CD4-positive, alpha-beta T cell treated with Interleukin-15 for 4 hours (primary cell): Measurements from ENCODE around the gene KANTR.

Experiments
- DNase-seq: peaks from one replicate; pipeline ENCODE4 v3.0.0-alpha.2; 2020; ENCODE audit warnings: low spot score

The KANTR gene

GRCh38 chrX:53081925-53082772 lies 11.8 kb upstream of the KANTR start, which contains the start of gene TSPYL2:
TSPYL2 (plus strand) TSS chrX:53082367; CDS start chrX:53082499, 132 bp downstream.
- peak; percentile 94 for DNase-seq

DNA sequence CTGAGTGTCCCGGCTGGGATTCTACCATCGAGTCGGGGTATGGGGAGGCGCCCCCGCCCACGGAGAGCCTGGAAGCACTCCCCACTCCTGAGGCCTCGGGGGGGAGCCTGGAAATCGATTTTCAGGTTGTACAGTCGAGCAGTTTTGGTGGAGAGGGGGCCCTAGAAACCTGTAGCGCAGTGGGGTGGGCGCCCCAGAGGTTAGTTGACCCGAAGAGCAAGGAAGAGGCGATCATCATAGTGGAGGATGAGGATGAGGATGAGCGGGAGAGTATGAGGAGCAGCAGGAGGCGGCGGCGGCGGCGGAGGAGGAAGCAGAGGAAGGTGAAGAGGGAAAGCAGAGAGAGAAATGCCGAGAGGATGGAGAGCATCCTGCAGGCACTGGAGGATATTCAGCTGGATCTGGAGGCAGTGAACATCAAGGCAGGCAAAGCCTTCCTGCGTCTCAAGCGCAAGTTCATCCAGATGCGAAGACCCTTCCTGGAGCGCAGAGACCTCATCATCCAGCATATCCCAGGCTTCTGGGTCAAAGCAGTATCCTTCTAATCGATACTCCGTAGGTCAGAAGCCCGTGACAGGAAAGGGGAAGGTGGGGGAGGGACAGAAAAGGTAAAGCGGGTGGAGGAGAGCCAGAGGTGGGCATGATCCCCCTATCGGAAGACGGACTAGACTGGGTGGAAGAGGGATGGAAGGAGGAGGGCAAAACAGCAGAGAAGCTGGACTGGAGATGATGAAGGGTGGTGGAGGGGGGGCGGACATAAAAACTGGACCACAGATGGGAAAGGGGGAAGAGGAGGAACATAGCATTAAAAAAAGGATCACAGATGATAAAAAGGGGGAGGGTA lies 10.9 kb upstream of the KANTR start:
- no peak for DNase-seq

- no peak for DNase-seq
Measured at GRCh38 chrX:53084043-53084570, 9.8 kb upstream of the KANTR start.

DNA sequence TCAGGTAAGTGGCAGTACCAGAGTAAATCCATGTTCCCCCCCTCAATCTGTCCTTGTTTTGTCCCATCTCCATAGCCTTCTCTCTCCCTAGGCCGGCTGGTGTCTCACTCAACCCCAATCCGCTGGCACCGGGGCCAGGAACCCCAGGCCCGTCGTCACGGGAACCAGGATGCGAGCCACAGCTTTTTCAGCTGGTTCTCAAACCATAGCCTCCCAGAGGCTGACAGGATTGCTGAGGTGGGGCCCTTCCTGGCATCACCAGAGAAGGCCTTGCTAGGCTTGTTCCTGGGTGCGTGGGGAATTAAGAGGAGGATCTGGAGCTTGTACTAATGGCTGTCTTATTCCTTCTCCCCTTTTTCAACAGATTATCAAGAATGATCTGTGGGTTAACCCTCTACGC lies 9.1 kb upstream of the KANTR start:
- no peak for DNase-seq

DNA sequence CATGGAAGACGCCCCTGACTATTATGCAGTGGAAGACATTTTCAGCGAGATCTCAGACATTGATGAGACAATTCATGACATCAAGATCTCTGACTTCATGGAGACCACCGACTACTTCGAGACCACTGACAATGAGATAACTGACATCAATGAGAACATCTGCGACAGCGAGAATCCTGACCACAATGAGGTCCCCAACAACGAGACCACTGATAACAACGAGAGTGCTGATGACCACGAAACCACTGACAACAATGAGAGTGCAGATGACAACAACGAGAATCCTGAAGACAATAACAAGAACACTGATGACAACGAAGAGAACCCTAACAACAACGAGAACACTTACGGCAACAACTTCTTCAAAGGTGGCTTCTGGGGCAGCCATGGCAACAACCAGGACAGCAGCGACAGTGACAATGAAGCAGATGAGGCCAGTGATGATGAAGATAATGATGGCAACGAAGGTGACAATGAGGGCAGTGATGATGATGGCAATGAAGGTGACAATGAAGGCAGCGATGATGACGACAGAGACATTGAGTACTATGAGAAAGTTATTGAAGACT lies 8.2 kb upstream of the KANTR start:
- DNase-seq: no peak

DNA sequence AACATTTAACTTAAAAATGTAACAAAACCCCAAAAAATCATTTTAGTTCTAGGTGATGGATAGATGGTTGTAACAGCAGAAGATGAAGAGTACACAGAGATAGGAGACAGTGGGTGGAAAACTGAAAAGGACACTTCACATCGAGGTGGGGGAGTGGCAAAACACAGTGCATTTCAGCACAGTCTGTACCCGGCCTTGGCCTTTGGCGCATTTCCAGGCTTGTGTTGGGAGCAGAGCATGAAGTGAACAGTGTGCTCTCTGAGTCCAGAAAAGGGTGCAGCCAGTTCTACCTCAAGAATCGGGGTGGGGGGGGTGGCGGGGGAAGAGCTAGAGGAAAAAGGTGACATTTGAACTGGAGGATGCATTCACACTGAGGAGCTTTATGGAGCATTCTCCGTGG lies 7.5 kb upstream of the KANTR start:
- no peak for DNase-seq

DNA sequence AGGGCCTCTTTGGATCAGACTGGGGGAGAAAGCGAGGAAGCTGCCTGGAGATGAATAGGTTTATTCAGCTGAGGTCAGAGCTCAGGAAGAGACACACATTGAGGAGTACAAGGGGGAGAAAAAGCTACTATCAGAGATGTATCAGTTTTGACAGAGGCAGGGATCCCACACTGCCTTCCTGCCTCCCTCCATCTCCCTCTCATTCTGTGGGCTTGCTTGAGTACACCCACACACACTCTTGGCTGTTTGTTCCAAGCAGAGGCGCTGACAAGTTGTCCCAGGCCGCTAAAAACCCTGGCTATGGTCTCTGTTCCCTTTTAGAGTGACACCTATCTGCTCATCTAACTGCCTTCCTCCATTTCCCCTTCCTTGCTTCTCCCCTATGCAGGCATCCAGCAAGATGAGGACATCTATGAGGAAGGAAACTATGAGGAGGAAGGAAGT lies 6.5 kb upstream of the KANTR start:
- DNase-seq: no peak

DNA sequence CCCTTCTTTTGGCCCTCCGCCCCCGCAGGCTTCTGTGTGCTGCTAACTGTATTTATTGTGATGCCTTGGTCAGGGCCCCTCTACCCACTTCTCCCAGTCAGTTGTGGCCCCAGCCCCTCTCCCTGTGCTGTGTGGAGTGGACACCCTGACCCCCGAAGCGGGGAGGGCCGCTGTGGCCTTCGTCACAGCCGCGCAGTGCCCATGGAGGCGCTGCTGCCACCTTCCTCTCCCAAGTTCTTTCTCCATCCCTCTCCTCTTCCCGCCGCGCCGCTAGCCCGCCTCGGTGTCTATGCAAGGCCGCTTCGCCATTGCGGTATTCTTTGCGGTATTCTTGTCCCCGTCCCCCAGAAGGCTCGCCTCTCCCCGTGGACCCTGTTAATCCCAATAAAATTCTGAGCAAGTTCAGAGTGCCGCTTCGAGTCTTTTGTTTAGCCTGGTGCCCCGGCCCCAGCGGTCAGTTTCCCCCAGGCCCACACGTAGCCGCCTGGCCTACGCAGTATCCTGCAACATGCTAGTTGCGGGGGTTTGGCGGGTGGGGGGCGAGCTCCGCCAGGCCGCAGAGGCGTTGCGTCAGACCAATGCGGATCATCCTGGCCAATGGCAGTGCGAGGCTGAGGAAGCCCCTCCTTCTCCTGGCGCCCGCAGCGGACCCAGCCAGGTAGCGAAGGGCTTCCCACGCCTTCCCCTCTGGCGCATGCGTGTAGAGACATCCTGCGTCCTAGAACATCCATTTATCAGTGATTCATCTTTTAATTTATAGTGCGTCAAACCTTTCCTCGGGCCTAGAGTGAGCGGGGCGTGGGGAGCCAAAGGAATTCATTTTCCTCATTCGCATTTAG lies 5.6 kb upstream of the KANTR start:
- peak; percentile 85 for DNase-seq

DNA sequence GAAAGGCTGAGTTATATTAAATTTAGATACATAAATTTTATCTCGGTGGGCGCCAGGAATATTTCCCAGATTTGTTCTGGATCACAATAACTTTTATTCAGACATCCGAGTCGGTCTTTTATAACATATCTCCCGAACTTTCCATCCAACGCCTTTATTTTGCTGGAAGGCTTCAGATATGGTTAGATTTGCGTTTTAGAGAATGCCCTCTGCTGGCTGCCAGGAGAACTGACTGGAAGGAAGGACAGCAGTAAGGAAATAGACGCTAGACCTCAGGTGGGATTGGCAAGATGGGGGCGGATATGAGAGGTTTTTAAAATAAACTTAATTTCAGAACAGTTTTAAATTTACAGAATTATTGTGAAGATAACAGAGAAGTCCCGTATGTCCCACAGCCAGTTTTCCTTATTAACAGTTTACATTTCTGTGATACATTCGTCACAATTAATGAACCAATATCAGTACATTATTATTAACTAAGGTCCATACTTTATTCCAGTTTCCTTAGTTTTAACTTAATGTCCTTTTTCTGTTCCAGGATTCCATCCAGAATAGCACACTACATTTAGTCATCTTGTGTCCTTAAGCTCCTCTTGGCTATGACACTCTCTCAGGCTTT lies 4.6 kb upstream of the KANTR start:
- DNase-seq: peak; percentile 56

- no peak for DNase-seq
Measured at GRCh38 chrX:53089925-53090324, 4.0 kb upstream of the KANTR start.

DNA sequence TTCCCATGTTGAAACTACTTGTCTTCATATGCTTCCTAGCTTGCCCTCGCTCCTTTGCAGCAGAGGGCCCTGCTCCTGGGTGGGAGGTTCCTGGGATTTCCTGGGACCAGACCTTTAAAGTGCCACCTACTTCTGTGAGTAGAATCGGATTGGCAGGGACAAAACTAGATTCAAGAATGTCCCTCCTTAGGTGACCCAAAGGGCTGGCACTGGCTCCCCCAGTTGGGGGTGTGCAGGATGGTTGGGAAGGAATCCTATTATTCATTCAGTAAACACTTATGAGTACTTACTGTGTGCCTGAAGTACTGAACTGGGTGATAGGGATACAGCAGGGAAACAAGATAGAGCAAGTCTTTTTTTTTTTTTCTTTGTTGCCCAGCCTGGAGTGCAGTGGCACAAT lies 2.6 kb upstream of the KANTR start:
- no peak for DNase-seq

DNA sequence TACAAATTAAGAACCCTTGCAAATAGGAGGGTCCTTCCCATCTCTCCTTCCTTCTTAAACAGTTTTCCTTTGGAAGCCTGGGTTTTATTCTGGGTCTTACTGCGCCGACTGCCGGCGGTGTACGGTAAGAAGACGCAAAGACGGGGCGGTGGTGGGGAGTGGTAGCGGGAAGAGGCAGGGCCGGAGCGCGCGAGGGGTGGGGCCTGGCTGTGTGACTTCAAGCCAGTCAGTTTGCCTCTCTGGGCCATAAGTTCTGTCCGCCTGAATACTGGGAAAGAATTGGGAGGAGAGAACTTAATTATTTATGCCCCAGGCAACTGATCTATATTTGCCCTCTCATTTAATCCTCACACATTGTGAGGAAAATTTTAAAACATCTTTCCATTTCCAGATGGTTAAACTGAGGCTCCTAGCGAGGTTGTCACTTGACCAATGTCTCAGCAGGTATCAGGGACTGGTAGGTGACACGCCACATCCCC lies 726 bp upstream of the KANTR start:
- peak; percentile 72 for DNase-seq

- no peak for DNase-seq
Measured at GRCh38 chrX:53094582-53094905, 602 bp downstream of the KANTR start.

DNA sequence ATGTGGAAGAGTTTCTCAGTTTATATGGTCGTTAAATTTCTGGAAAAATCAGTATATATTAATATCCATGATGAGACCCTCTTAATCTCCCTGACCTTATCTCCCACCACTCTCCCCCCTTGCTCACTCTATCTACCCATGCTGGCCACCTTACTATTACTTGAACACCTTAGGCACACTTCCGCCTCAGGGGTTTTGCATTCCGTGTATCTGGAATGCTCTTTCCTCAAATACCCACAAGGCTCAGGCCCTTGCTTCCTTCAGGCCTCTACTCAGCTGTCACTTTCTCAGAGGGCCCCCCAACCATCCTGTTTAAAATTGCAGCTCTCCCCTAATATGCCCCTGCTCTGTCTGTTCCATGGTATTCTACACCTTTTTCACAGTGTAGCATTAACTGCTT lies 1.9 kb downstream of the KANTR start:
- DNase-seq: no peak

GRCh38 chrX:53114864-53115549 lies 21.1 kb downstream of the KANTR start:
- no peak for DNase-seq

GRCh38 chrX:53115550-53115874 lies 21.6 kb downstream of the KANTR start:
- no peak for DNase-seq

- DNase-seq: no peak
Measured at GRCh38 chrX:53116101-53116500, 22.2 kb downstream of the KANTR start.

- no peak for DNase-seq
Measured at GRCh38 chrX:53122013-53122412, 28.1 kb downstream of the KANTR start.

GRCh38 chrX:53125506-53125905 lies 31.6 kb downstream of the KANTR start:
- no peak for DNase-seq

GRCh38 chrX:53126377-53126776 lies 32.4 kb downstream of the KANTR start:
- no peak for DNase-seq
